T1000 (cell line): ENCODE measurements around the gene ATP5PO.
"Not testable (repeated sequence)": the region's sequence is repeated elsewhere in the genome, so short reads cannot be mapped to it uniquely, and the experiment has no call there.

ENCODE experiments used
- DNase-seq: peaks from one replicate; lab custom pipeline; 2025; ENCODE audit warnings: mixed read lengths; lab: John Stamatoyannopoulos, UW

The ATP5PO gene

DNA sequence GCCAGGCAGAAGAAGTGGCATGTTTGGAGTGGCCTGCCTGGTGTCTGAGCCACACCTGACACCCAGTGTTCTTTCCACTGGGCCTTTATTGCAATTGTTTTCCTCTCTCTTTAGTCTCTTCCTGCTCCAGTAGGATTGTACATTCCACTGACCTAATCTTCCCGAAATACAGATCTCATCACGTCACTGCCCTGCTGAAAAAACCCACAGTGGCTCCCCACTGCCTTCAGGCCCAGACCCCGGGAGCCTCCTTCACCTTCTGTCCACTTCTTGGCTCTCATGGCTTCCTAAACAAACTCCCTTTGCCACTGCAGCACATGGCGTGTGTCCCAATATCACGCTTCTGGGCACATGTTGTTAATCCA lies 25.3 kb upstream of the ATP5PO start:
- DNase-seq: no peak

DNA sequence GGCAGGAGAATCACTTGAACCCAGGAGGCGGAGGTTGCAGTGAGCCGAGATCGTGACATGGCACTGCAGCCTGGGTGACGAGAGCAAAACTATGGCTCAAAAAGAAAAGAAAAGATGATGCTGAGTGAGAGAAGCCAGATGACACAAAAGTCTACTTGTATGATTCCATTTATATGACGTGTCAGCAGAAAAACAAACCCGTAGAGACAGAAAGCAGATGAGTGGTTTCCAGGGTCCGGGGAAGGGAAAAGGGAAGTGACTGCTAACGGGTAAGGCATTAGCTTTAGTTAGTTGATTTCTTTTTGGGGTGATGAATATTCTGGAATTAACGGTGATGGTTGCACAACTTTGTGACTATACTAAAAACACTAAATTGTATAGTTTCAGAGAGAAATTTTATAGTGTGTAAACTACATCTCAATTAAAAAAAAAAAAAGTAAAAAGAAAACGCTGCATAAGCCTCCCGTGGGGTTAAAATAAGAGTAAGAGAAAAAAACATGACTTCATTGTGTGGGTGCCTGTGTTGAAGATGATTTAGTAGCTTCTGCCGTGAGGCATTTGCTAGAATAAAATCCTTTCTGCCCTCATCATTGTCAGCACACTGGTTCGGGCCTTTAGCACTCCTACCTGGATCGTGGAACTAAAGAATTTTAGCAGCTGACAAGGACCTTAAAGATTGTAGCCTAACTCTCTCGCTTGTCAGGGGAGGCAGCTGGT lies 24.7 kb upstream of the ATP5PO start:
- no peak for DNase-seq

DNA sequence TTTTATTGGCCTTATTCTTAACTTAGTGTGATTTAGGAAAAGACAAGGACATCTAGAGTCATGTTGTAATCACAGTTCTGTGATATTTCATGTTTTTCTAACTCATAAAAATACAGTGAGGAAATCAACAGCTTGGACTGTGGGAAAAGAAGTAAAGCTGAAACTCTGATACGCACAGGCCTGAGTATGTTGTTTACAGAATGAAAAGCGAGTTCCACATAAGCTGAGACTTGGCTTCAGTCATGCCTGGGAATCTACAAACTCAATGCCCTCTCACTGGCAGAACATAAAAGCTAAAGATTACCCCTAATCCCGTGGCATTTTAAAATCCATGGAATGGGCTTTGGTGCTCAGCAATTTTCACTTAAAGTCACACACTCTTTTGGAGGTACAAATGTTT lies 23.6 kb upstream of the ATP5PO start:
- DNase-seq: no peak

DNA sequence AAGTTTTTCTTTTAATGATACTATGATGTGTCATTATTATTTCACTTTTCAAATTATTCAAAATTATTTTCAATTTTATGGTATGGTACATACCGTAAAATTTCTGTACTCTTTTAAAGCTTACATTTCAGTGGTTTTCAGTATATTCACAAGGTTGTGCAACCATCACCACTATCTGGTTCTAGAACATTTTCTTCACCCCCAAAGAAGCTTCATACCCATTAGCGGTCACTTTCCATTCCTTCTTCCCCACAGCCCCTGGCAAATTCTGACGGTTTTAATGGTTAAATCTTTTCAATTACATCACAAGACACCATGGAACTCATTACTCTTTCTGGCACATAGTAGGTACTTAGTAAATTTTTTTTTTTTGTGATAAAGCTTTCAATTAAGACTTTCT lies 22.8 kb upstream of the ATP5PO start:
- DNase-seq: no peak

DNA sequence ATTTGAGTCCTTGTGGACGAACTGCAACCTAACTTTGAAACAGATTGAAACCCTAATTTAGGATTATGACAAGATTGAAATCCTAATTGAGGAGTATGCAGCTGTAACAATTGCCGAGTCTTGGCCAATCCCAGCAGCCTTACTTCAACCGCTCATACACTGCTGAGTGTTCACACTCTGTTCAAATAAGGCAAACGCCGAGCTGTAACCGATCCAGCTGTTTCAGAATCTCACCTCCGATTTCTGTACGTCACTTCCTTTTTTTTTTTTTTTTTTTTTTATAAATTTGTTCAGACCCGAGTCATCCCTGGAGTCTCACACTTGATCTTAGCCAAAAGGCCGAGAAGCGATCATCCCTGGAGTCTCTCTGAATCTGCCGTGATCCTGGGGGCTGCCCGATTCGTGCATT lies 22.3 kb upstream of the ATP5PO start:
- DNase-seq: no peak

DNA sequence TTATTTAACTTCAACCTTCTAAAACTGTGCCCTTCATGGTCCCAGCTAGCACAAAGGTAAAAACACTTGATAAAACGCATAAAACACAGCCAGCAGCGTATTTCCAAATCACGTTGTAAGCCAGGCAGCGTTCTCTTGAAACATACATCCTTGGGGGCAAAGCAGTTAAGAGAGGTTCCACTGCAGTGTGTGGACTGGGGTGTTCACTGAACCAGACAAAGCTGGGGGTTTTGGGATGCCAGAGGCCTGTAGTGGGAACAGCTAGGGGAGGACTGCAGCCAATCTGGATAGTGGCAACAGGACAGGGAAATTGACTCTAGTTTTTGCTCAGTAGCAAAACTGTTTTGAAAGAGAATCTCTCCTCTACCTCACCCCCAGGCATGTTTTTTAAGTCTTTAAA lies 21.5 kb upstream of the ATP5PO start:
- no peak for DNase-seq

DNA sequence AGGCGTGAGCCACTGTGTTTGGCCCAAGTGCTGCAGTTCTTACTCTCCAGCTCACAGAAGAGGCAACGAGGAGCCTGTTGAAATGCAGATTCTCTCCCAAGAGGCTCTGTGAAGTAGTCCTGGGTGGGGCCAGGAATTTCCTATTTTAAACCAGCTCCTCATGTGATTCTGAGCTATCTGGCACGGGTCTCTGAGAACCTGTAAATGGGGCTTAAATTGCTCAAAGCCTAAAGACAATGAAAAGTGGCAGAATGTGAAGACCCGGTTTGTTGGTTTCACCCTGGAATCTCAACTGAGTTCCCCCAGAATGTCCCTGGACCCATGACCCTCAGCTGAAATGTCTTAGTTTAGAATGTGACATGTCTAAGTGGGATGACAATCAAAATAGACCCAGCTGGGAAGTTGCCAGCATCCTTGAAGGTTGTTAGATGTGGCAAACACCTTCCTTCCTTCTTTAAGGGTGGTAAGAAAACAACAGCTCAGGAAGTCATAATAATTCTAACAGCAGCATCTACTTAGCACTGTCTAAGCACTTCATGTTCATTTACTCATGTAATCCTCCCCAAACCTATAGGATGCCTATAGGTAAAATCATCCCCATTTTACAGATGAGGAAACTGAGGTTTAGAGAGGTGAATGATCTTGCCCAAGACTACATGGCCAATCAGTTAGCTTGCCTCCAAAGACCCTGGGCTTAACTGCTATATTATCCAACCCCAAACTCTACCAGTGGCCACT lies 20.9 kb upstream of the ATP5PO start:
- DNase-seq: no peak

DNA sequence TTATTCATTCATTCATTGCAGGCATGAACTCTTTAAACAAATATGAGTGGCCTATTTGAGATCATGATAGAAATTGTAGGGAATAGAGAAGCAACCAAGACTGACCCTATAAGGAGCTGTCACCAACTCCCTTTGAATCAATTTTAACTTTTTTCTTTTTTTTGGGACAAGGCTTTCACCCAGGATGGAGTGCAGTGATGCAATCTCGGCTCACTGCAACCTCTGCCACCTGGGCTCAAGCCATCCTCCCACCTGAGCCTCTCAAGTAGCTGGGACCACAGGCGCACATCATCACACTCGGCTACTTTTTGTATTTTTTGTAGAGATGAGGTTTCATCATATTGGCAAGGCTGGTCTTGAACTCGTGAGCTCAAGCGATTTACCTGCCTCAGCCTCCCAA lies 17.1 kb upstream of the ATP5PO start:
- no peak for DNase-seq

DNA sequence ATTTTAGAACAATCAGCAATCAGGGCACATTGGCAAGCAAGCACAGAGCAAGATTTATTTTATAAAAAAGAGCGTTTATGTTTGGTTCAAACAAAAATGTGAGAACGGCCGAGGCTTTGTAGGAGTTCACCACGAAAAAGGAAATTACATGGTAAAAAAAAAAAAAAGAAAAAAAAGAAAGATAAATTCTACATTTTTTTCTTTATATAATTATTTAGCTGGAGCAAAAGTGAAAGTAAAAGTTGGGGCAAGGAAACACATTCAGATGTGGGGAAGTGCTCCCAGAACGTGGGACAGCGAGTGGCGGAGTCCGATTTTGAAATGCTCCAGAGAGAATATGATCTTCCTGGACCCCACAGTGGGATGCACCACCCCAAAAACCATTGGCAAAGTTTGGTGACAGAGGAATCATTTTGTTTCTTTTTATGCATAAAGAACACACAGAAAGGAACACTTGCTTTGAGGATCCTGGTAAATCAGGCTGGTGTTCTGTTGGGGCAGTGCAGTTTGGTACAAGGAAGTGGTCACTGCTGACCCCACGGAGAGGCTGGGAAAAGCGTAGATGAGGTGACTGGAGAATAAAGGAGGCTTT lies 16.3 kb upstream of the ATP5PO start:
- no peak for DNase-seq

DNA sequence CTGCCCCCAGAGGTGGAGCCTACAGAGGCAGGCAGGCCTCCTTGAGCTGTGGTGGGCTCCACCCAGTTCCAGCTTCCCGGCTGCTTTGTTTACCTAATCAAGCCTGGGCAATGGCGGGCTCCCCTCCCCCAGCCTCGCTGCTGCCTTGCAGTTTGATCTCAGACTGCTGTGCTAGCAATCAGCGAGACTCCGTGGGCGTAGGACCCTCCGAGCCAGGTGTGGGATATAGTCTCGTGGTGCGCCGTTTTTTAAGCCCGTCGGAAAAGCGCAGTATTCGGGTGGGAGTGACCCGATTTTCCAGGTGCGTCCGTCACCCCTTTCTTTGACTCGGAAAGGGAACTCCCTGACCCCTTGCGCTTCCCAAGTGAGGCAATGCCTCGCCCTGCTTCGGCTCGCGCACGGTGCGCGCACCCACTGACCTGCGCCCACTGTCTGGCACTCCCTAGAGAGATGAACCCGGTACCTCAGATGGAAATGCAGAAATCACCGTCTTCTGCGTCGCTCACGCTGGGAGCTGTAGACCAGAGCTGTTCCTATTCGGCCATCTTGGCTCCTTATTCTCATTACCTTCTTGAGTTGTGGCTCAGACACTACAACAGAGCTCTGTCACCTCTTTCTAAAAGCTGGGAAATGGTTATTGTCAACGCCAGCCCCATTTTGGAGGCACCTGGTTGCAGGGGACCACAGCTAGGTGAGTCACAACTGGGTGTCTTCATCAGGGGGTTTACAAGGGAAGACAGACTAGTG lies 15.6 kb upstream of the ATP5PO start:
- not testable (repeated sequence) for DNase-seq

DNA sequence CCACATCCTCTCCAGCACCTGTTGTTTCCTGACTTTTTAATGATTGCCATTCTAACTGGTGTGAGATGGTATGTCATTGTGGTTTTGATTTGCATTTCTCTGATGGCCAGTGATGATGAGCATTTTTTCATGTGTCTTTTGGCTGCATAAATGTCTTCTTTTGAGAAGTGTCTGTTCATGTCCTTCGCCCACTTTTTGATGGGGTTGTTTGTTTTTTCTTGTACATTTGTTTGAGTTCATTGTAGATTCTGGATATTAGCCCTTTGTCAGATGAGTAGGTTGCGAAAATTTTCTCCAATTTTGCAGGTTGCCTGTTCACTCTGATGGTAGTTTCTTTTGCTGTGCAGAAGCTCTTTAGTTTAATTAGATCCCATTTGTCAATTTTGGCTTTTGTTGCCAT lies 10.6 kb upstream of the ATP5PO start:
- DNase-seq: not testable (repeated sequence)

DNA sequence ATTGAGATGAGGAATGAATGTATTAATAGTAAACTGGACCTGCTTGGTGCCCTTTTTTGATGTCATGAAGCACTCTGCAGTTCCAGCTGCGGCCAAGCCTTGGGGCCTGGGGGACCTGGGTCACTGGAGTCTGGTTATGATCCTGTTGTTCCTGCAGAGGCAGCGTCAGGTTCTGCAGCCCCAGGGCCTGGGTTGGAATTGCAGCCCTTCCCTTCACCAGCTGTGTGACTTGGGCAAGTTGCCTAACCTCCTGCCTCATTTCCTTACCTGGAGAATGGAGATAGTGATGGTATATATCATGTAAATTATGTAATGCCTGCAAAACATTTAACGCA lies 9.1 kb upstream of the ATP5PO start:
- DNase-seq: no peak

DNA sequence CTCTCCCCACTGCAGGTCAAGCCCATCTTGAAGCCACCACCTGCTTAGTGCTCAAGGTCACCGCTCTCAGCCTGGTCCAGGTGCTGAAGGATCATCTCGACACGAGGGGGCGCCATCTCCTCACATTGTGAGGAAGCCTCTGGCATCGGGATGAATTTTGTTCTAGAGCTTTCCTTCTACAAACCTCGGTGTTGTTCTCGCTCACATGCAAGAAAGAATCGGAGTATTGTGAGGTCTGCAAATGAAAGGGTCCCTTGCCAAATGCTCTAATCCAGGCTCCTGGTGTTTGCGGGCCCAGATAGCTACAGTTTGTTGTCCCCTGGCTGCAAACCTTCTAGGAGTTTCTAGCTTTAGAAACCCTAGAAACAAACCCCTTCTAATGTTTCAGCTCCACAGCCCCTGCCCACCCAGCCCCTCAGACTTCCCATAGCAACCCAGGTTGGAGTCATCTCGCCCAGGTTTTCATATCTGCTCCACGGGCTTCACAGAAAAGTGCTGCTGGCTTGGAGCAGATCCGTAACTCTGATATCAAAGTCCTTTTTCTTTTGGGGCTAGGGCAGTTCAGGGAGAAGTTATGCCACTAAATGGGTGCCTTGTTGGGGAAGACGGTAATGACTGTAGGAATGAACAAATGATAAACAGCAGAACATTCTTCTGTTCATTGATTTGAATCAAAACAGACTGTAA lies 8.6 kb upstream of the ATP5PO start:
- DNase-seq: peak; percentile 80

DNA sequence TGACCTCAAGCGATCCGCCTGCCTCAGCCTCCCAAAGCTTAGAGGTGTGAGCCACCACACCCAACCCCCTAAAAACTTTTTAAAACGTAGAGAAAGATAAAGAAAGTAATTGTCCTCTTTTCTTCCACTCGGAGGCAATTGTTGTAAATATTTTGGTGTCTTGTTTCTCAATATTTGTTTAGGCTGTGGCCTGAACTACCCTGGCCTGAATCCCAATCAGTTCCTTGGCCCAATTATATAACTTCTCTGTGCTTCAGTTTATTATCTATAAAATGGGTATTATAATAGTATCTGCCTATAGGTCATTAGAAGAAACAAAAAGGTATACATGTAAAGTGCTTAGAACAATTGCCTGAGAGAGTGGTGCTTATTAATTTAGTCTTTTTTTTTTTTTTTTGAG lies 1.8 kb upstream of the ATP5PO start:
- no peak for DNase-seq

DNA sequence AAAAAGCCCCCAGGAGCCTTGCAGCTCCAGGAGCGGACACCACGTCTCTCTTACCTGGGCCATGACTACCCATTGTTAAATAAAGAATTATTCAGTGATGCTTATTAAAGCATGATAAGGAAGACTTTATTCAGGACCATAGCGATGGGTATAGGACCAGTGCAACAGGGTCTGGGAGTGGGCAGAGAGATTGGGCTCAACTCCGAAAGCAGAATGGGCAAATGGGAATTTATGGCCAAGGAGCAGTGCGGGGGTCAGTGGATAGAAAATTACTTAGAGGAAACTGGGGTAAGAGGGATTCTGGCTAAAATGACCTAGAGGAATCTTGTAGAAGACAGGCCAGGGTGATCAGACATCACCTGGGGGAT lies 580 bp upstream of the ATP5PO start:
- DNase-seq: no peak

DNA sequence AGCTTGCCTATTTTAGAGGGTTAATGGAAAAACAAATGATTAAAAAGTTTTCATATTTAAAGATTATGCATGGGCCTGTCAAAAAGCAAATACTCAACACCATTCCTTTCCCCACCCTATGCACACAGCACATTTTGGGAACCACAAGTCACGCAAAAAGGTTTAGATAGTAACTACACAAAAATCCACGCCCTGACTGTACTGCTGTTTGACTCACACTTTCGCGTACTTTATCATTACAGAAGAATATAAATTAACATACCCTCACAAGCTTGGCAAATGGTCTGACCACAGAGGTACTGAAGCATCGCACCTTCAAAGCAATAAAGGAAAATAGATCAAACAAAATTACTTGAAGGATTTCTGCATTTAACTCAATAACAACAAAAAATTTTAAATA lies 1.4 kb downstream of the ATP5PO start:
- DNase-seq: no peak

DNA sequence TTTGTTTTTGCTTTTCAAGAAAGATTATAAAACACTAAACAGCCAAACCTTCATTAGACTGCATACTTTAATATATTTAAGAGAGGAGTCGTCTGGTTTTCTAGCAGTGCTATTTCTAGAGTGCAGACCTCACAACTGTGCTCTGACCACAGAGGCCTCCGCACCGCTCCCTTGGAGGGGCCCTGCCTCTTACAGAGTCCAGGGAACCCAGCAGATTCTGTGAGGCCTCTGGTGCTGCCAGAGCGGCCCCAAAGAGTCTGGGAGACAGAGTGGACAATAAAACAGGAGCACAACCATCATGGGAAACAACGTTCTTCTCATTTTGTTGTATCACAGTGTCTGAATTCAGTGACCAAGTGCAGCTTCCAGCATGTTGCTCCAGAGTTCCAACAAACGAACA lies 5.8 kb downstream of the ATP5PO start:
- no peak for DNase-seq

DNA sequence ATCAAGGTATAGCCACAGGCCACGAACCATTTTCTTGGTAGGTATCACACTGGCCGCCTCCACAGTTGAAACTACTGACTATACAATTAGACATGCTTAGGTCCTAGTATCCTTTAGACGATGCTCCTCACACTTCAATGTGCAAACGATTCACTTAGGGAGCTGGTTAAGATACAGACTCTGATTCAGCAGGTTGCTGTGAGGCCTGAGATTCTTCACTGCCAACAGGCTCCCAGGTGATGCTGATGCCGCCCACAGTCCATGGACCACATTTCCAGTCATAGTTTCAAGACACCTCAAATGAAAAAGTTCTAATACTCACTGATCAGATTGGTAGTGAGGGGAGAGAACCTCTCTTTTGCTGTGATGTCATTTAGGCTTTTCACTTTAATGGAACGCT lies 6.8 kb downstream of the ATP5PO start:
- no peak for DNase-seq

DNA sequence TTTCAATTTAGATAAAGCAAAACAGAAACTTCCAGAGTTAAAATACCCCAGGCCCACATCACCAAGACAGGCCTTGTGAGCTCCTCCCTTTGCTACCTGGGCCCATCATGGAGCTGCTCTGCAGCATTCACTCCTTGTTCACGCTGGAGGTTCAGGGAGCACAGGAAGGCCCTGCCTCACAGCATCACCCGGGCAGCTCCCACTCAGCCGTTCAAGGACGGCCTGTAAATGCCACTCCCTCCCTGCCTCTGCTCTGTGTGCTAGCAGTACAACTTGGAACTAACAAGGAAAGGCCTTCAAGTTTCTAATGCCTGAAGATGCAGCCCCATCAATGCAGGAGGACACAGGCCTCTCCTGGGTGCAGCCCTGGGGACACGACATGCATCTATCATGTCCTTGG lies 11.6 kb downstream of the ATP5PO start:
- no peak for DNase-seq

DNA sequence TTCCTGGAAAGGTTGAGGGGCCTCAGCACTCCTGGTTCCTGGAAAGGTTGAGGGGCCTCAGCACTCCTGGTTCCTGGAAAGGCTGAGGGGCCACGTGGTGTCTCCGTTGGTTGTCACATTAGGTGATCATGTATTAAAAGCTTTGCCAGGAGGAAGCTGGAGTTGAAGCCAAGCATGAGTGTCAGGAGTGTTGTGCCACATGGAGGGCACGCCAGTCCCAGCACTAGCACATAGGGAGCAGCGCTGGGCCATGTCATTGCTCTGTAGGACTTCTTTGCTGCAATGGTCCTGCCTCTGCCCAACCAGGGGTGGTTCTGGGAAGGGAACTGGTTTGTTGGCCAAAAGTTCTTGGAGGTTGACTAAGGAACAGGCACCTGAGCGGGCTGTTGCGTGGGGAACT lies 13.3 kb downstream of the ATP5PO start:
- DNase-seq: no peak

DNA sequence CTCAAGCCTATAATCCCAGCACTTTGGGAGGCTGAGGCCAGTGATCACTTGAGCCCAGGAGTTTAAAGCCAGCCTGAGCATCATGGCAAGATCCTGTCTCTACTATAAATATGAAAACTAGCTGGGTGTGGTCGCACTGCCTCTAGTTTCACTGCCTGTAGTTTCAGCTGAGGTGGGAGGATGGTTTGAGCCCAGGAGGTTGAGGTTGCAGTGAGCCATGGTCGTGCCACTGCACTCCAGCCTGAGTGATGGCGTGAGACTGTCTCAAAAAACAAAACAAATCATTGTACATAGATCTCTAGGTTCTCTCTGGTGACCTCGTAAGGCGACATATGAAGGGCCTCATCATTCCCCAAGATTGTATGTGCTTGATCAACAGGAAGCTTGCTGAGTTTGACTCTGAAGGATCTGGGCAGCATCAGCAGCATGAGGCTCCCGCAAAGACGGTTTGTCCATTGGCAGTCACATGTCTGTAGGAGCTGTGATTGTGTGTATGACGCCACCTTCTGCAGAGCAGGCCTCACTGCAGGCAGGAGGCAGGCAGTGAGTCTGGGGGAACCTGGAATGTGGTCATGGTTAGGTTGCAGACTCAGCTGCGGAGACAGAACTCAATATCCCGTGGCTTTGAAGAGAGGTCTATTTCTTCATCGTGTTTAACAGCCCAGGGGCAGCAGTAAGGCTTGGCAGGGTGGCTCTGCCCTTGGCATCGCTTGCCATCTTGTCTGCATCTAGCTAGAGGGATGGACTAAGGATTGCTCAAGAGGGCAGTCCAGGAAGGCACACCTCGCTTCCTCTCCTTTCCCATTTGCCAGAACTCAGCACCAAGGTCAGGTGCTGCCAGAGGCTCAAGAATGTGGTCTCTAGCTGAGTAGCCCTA lies 14.0 kb downstream of the ATP5PO start:
- DNase-seq: no peak
